ENCODE results near the gene NDUFS1. TPM values are rescaled to one million over a fixed set of nuclear protein-coding genes. Genes with fewer than 3 reads are reported as not detected.
A peak's percentile ranks its signal among the peaks of the same experiment; 100 is the strongest.
"Not testable (repeated sequence)": the region's sequence is repeated elsewhere in the genome, so short reads cannot be mapped to it uniquely, and the experiment has no call there.

The NDUFS1 gene
- polyA plus RNA-seq, 1 donor from 2014 or later = 24.3 TPM

- Mint-ChIP-seq H3K36me3 (no peaks in the 10 kb centered on the region), H3K4me1 (peaks cover 5 to 16% (median 8%) of the 10 kb centered on the region in 3 donors), H3K27me3 (no peaks in the 10 kb centered on the region), H3K27ac (no peak overlapping the region), H3K4me3 (no peak overlapping the region), H3K9me3 (no peaks in the 10 kb centered on the region)
Measured at GRCh38 chr2:206149330-206149729, 9.9 kb downstream of the NDUFS1 start.

DNA sequence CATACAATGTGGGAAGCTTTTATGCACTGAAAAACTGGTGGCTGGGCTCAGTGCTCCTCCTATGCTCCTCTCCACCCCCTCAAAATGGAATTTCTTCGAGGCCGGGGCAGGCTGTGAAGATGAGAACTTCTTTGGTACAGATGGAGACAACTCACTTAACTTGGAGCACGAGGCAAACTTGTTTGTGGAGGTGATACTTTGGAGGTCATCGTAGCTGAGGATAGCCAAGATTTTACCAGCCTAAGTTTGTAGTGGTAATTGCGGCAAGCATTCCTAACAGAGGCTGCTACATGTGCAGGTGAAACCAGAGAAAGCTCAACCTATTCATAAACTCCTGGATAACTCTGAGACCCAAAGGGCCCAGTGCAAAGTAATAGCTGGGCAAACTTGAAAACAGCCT, 13.6 kb downstream of the NDUFS1 start:
- Mint-ChIP-seq H3K27ac (no peak overlapping the region), H3K4me3 (no peak overlapping the region), H3K9me3 (no peaks in the 10 kb centered on the region), H3K27me3 (no peaks in the 10 kb centered on the region), H3K36me3 (peaks cover 2% of the 10 kb centered on the region), H3K4me1 (peaks cover 0 to 3% (median 0%) of the 10 kb centered on the region in 3 donors)

DNA sequence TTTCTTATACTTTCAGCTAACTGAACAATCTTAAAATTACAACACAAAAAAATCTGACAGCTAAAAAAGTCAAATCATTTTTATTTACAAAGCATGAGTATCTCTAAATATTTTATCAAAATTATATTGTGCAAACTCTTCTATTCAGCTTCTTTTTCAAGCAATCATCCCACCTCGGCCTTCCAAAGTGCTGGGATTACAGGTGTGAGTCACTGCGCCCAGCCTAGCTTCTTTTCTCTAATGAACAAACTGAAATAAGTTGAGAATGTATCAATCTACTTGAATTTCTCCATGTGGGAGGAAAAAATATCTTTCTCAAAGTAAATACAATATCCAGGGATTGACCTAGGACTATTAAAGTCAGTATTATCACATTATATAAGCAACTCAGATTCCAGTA, 14.9 kb downstream of the NDUFS1 start:
- Mint-ChIP-seq H3K27me3 (no peaks in the 10 kb centered on the region), H3K27ac (no peak overlapping the region), H3K9me3 (no peaks in the 10 kb centered on the region), H3K36me3 (peaks cover 2% of the 10 kb centered on the region), H3K4me3 (no peak overlapping the region), H3K4me1 (no peaks in the 10 kb centered on the region)

DNA sequence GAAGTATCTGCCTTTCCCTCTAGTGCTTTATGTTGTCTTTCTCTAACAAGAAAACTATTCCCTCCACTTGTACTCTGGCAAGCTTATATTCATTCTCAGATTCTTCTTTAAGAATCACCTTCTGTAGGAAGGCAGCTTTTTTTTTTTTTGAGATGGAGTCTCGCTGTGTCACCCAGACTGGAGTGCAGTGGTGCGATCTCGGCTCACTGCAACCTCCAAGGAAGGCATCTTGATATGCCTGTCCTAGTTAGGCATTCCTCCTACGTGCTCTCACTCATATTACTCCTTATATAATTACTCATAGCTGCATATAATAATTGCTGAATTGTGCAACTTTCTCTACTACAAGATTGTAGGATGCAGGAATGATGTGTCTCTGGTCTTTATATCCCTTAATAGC, 15.8 kb downstream of the NDUFS1 start:
- Mint-ChIP-seq H3K4me3 (no peak overlapping the region), H3K27ac (no peak overlapping the region), H3K36me3 (peaks cover 2% of the 10 kb centered on the region), H3K9me3 (no peaks in the 10 kb centered on the region), H3K27me3 (no peaks in the 10 kb centered on the region), H3K4me1 (no peaks in the 10 kb centered on the region)

- Mint-ChIP-seq H3K9me3 (no peaks in the 10 kb centered on the region), H3K27me3 (no peaks in the 10 kb centered on the region), H3K4me1 (no peaks in the 10 kb centered on the region), H3K4me3 (no peak overlapping the region), H3K27ac (no peak overlapping the region), H3K36me3 (peaks cover 6% of the 10 kb centered on the region)
Measured at GRCh38 chr2:206127656-206128055, 31.6 kb downstream of the NDUFS1 start.

DNA sequence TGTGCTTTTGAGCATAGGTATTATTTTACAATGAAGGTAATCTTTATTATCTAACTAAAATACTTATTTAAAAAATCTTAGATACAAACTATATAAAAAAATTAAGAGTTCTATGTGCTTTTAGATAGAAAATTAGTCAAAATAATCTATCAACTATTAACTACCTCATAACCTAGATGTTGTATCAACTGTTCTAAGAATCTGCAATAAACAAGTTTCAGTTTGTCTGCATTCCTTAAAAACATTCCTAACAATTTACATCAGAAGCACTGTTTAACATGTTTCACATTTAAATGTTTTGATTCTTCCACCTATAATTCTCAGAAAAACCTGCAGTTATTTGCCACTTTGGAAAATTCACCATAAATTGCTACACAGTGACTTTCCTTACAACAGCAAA, 33.3 kb downstream of the NDUFS1 start:
- Mint-ChIP-seq H3K27me3 (no peaks in the 10 kb centered on the region), H3K9me3 (peaks cover 1 to 4% (median 3%) of the 10 kb centered on the region in 3 donors), H3K4me1 (no peaks in the 10 kb centered on the region), H3K4me3 (no peak overlapping the region), H3K36me3 (peaks cover 16% of the 10 kb centered on the region), H3K27ac (no peak overlapping the region)

DNA sequence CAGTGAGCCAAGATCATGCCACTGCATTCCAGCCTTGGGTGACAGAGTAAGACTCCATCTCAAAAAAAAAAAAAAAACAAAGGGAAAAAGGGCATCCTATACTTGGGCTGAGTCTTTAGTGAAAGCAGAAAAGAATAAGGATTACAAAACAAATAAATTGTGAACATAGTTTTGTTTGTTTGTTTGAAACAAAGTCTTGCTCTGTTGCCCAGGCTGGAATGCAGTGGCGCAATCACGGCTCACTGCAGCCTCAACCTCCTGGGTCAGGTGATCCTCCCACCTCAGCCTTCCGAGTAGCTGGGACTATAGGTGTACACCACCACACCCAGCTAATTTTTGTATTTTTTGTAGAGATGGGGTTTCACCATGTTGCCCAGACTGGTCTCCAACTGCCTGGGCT, 36.7 kb downstream of the NDUFS1 start:
- H3K4me3 Mint-ChIP-seq = peak overlapping the region in 1 of 4 donors; percentile 68
- not testable (repeated sequence) for H3K4me1 Mint-ChIP-seq, H3K27ac Mint-ChIP-seq

DNA sequence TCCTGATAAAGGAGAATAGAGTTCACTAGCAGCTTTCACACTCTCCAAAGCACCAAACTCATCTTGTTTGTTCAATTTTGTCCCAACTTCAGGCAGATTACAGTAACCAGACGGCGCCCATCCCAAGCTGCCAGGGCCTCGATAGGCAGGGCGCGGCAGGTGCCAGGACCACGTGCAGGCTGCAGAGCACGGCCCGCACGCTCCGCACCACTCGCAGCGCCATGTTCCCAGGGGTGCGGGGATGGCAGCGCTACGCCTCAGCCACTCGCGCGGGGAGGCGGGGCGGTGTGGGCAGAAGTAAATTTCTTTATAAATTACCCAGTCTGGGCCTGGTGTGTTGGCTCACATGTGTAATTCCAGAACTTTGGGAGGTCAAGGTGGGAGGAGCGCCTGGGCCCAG, 43.0 kb downstream of the NDUFS1 start:
- H3K4me1 Mint-ChIP-seq = no peaks in the 10 kb centered on the region

More for the DNA sequence above, 36.7 kb downstream of the NDUFS1 start:
- Mint-ChIP-seq H3K36me3 (peaks cover 21% of the 10 kb centered on the region), H3K9me3 (peaks cover 4 to 12% (median 5%) of the 10 kb centered on the region in 3 donors)
- not testable (repeated sequence) for H3K27me3 Mint-ChIP-seq

DNA sequence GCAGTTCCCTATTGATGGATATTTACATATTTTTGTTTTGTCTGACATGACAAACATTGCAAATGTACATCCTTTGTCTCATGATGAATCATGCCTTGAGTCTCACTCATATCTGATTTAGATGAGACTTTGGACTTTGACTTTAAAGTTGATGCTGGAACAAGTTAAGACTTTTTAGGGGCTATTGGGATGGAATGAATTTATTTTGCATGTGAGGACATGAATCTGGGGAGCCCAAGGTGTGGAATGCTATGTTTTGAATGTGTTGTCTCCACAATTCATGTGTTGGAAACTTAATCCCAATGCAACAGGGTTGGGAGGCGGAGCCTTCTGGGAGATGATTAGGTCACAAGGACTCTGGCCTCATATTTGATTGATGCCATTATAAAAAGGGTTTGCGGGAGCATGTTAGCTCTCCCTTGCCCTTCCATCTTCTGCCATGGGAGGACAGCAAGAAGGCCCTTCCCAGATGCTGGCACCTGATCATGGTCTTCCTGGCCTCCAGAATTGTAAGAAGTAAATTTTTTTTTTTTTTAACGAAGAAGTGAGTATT, 44.1 kb downstream of the NDUFS1 start:
- H3K36me3 Mint-ChIP-seq = peaks cover 14% of the 10 kb centered on the region
- H3K27me3 Mint-ChIP-seq = no peaks in the 10 kb centered on the region
- no peak overlapping the region for H3K4me3 Mint-ChIP-seq
- no peak overlapping the region for H3K27ac Mint-ChIP-seq
- H3K9me3 Mint-ChIP-seq = peaks cover 0 to 3% (median 2%) of the 10 kb centered on the region in 3 donors
- no peaks in the 10 kb centered on the region for H3K4me1 Mint-ChIP-seq

More for the DNA sequence above, 43.0 kb downstream of the NDUFS1 start:
- Mint-ChIP-seq H3K27ac (no peak overlapping the region), H3K27me3 (no peaks in the 10 kb centered on the region), H3K36me3 (peaks cover 21% of the 10 kb centered on the region), H3K4me3 (no peak overlapping the region), H3K9me3 (peaks cover 4 to 12% (median 7%) of the 10 kb centered on the region in 3 donors)

- H3K4me3 Mint-ChIP-seq = no peak overlapping the region
- peaks cover 11% of the 10 kb centered on the region for H3K36me3 Mint-ChIP-seq
- no peaks in the 10 kb centered on the region for H3K4me1 Mint-ChIP-seq
- no peak overlapping the region for H3K27ac Mint-ChIP-seq
- H3K27me3 Mint-ChIP-seq = no peaks in the 10 kb centered on the region
- H3K9me3 Mint-ChIP-seq = peaks cover 0 to 1% (median 0%) of the 10 kb centered on the region in 3 donors
Measured at GRCh38 chr2:206112846-206113547, 46.2 kb downstream of the NDUFS1 start.

GRCh38 chr2:206112108-206112507, 47.1 kb downstream of the NDUFS1 start:
- Mint-ChIP-seq H3K27ac (no peak overlapping the region), H3K9me3 (peaks cover 0 to 1% (median 0%) of the 10 kb centered on the region in 3 donors), H3K4me1 (no peaks in the 10 kb centered on the region), H3K4me3 (no peak overlapping the region), H3K36me3 (peaks cover 11% of the 10 kb centered on the region), H3K27me3 (no peaks in the 10 kb centered on the region)

DNA sequence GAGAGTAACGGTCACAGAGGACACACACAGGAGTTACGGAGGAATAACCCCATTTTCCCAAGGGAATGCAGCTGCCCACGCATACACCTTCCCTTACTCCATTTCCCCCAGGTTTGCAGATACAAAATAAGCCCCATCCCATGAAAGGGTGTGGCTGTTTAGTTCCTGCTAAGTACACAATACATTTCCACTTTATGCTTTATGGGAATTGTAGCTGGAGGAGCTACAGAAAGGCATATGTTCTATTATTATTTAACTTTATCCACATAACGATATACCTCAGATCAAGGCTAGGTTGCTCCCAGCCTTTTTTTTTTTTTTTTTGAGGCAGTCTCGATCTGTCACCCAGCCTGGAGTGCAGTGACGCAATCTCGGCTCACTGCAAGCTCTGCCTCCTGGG, 50.5 kb downstream of the NDUFS1 start:
- Mint-ChIP-seq H3K27ac (no peak overlapping the region), H3K36me3 (peaks cover 8% of the 10 kb centered on the region), H3K4me1 (peaks cover 0 to 2% (median 0%) of the 10 kb centered on the region in 3 donors), H3K27me3 (no peaks in the 10 kb centered on the region), H3K9me3 (no peaks in the 10 kb centered on the region), H3K4me3 (no peak overlapping the region)

GRCh38 chr2:206105541-206105940, 53.7 kb downstream of the NDUFS1 start:
- no peak overlapping the region for H3K4me3 Mint-ChIP-seq
- peaks cover 0 to 2% (median 0%) of the 10 kb centered on the region in 3 donors for H3K4me1 Mint-ChIP-seq
- H3K27me3 Mint-ChIP-seq = no peaks in the 10 kb centered on the region
- H3K9me3 Mint-ChIP-seq = no peaks in the 10 kb centered on the region
- H3K27ac Mint-ChIP-seq = no peak overlapping the region
- peaks cover 3% of the 10 kb centered on the region for H3K36me3 Mint-ChIP-seq

- Mint-ChIP-seq H3K27ac (no peak overlapping the region), H3K27me3 (no peaks in the 10 kb centered on the region), H3K9me3 (no peaks in the 10 kb centered on the region), H3K36me3 (peaks cover 3% of the 10 kb centered on the region), H3K4me1 (peaks cover 0 to 2% (median 0%) of the 10 kb centered on the region in 3 donors), H3K4me3 (no peak overlapping the region)
Measured at GRCh38 chr2:206105038-206105437, 54.2 kb downstream of the NDUFS1 start.

GRCh38 chr2:206098872-206099271, 60.4 kb downstream of the NDUFS1 start:
- H3K27ac Mint-ChIP-seq, H3K36me3 Mint-ChIP-seq, H3K4me3 Mint-ChIP-seq, H3K9me3 Mint-ChIP-seq, H3K27me3 Mint-ChIP-seq, H3K4me1 Mint-ChIP-seq: not testable (repeated sequence)

DNA sequence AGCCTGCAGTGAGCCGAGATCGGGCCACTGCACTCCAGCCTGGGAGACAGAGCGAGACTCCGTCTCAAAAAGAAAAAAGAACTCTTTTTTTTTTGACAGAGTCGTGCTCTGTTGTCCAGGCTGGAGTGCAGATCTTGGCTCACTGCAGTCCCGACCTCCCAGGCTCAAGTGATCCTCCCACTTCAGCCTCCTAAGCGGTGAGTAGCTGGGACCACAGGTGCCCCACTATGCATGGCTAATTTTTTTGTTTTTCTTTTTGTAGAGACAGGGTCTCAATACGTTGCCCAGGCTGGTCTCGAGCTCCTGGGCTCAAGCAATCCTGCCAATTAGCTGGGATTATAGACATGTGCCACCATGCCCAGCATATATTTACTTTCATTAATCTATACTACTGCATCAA, 60.8 kb downstream of the NDUFS1 start:
- H3K27me3 Mint-ChIP-seq = no peaks in the 10 kb centered on the region
- no peaks in the 10 kb centered on the region for H3K9me3 Mint-ChIP-seq
- H3K4me3 Mint-ChIP-seq = no peak overlapping the region
- no peak overlapping the region for H3K27ac Mint-ChIP-seq
- no peaks in the 10 kb centered on the region for H3K36me3 Mint-ChIP-seq
- H3K4me1 Mint-ChIP-seq = peaks cover 0 to 3% (median 0%) of the 10 kb centered on the region in 3 donors
